Thyroid gland (tissue), 4 donors: ENCODE data around the gene INPP4A.

ENCODE experiments used
- CTCF ChIP-seq, 6 experiments: fragments of 200-600 bp in 3 of 6; fragments of 450-650 bp in 3 of 6; sonication (generic) in 3 of 6; IDR thresholded peaks; one replicate each; pipeline ENCODE4 v1.5.1; 2016 to 2019; ENCODE audit warnings: antibody characterized with exemption in 6 of 6, mild to moderate bottlenecking in 2 of 6, inconsistent platforms in 1 of 6, moderate library complexity in 1 of 6
- POLR2A ChIP-seq, 2 donors: fragments of 450-650 bp; IDR thresholded peaks; one replicate each; pipeline ENCODE4 v1.6.1; 2017; ENCODE audit warnings: antibody characterized with exemption in 2 of 2, mild to moderate bottlenecking in 2 of 2, moderate library complexity in 1 of 2

- TF ChIP-seq CTCF (IDR thresholded peaks at IDR 0.05) (no peak), POLR2A (IDR thresholded peaks at IDR 0.05) (no peak)
Measured at GRCh38 chr2:98564541-98565132, 120.0 kb downstream of the INPP4A start.
